A673 (cell line): Measurements from ENCODE around the gene TNRC6C.

ENCODE experiments used
- EZH2 ChIP-seq: fragments of 200-600 bp; sonication (generic); IDR thresholded peaks from 2 replicates; pipeline ENCODE4 v1.6.1; 2017; ENCODE audit warnings: borderline replicate concordance, low read depth, mild to moderate bottlenecking, mixed read lengths, antibody characterized with exemption, low read length; ENCODE audit not compliant: poor library complexity, severe bottlenecking
- TF ChIP-seq, protein P1 (sequence below): fragments of 300-800, 200-600 bp; sonication (generic); conservative IDR thresholded peaks from 2 replicates; pipeline ENCODE4 v1.5.1; 2017; ENCODE audit warnings: low read depth, mild to moderate bottlenecking, antibody characterized with exemption, low read length, moderate library complexity, mixed read lengths

DNA sequence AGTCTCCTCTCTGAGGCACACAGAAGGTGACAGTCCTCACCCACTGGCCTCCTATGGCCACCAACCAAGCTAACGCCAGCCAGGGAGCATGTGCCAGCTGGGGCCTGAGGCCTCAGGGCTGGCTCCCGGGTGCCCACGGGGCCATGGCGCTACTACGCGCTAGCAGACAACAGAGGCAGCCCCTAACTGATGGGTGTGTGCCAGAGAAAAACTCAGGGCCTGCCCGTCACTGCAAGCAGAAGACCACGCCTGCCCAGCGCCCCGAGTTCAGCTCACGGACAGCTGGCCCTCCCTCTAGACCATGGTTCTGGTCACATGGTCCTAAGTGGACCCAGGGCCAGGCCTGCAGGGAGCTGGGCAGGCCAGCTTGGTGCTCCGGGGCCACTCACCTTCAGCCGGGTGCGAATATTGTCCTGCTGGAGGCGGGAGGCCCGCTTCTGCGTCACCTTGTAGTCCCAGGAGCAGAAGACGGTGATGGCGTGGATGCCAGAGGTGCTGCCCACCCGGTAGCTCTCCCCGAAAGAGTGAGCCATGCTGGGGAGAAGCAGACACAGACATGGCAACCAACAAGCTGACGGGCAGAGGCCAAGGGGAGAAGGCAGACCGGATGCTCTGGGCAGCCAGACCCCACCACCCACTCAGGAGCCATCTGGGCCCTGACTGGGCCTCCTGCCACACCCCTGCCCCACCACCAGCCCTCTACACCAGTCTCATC, 163.9 kb downstream of the TNRC6C start:
- TF ChIP-seq, protein P1, sequence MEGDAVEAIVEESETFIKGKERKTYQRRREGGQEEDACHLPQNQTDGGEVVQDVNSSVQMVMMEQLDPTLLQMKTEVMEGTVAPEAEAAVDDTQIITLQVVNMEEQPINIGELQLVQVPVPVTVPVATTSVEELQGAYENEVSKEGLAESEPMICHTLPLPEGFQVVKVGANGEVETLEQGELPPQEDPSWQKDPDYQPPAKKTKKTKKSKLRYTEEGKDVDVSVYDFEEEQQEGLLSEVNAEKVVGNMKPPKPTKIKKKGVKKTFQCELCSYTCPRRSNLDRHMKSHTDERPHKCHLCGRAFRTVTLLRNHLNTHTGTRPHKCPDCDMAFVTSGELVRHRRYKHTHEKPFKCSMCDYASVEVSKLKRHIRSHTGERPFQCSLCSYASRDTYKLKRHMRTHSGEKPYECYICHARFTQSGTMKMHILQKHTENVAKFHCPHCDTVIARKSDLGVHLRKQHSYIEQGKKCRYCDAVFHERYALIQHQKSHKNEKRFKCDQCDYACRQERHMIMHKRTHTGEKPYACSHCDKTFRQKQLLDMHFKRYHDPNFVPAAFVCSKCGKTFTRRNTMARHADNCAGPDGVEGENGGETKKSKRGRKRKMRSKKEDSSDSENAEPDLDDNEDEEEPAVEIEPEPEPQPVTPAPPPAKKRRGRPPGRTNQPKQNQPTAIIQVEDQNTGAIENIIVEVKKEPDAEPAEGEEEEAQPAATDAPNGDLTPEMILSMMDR: no peak
- TF ChIP-seq EZH2: no peak
